ENCODE measurements around the gene LGALS1. TPM values are rescaled to one million over a fixed set of nuclear protein-coding genes. Genes with fewer than 3 reads are reported as not detected.

LGALS1 gene
- total RNA-seq (10 to 100 TPM; 35.6 to 74.9 TPM), polyA plus RNA-seq (100 to 1,000 TPM; 108 to 138 TPM)

GRCh38 chr22:37674951-37675929, at the start of gene LGALS1:
Gene LGALS1 (plus strand): TSS chr22:37675636. CDS start chr22:37675703, 67 bp downstream.
- peak within 1 kb of the TSS in 1 of 2 donors; percentile 58 for H3K9ac ChIP-seq (ENCODE audit: low read depth in 1 of 2, low read length in 2 of 2)
- WGBS = 14% methylated on average over 34 of the region's 34 CpGs
- no peaks in the 10 kb centered on the region for H3K36me3 ChIP-seq (ENCODE audit: control insufficient read depth in 4 of 4, insufficient read depth in 3 of 4, low read depth in 1 of 4, low read length in 3 of 4)
- H3K9me3 ChIP-seq (ENCODE audit: control insufficient read depth in 4 of 4, low read length in 3 of 4) = no peaks in the 10 kb centered on the region
- peak within 1 kb of the TSS; percentile 88 for H3K27ac ChIP-seq (ENCODE audit: low read depth in 1 of 2, low read length in 2 of 2)
- DNase-seq (ENCODE audit: low spot score) = peak; percentile 71
- peak in 1 of 2 donors; percentile 9 for TF ChIP-seq JUND (IDR thresholded peaks at IDR 0.05)
- TF ChIP-seq REST (IDR thresholded peaks at IDR 0.05) = no peak
- TF ChIP-seq ZBTB33 (IDR thresholded peaks at IDR 0.05) = no peak
- no peak for TF ChIP-seq HNF4G (IDR thresholded peaks at IDR 0.05)
- no peak for TF ChIP-seq ATF3 (IDR thresholded peaks at IDR 0.05)
- peak in 1 of 2 donors; percentile 56 for TF ChIP-seq RAD21 (IDR thresholded peaks at IDR 0.05)
- no peak for TF ChIP-seq FOXA2 (IDR thresholded peaks at IDR 0.05)
- TF ChIP-seq YY1 (IDR thresholded peaks at IDR 0.05) = no peak
- no peak for TF ChIP-seq TAF1 (conservative IDR thresholded peaks at IDR 0.05)
- TF ChIP-seq NR2F2 (IDR thresholded peaks at IDR 0.05) = peak; percentile 82
- TF ChIP-seq SP1 (IDR thresholded peaks at IDR 0.05) = no peak
- TF ChIP-seq CTCF (IDR thresholded peaks at IDR 0.05; ENCODE audit: low read depth, low read length, missing input control) = no peak
- no peak for TF ChIP-seq FOXA1 (IDR thresholded peaks at IDR 0.05)
- no peak for TF ChIP-seq RXRA (IDR thresholded peaks at IDR 0.05)
- no peak for TF ChIP-seq MAX (IDR thresholded peaks at IDR 0.05)
- peak; percentile 11 to 15 for TF ChIP-seq HNF4A (conservative IDR thresholded peaks at IDR 0.05)
- no peak for TF ChIP-seq EGR1 (IDR thresholded peaks at IDR 0.05; ENCODE audit: low read depth in 2 of 2)
- H3K27me3 ChIP-seq (ENCODE audit: control insufficient read depth in 4 of 4, insufficient read depth in 4 of 4, low read length in 3 of 4) = no peaks in the 10 kb centered on the region
- H3K4me1 ChIP-seq (ENCODE audit: control insufficient read depth in 4 of 4, insufficient read depth in 4 of 4, low read length in 3 of 4) = peaks cover 10 to 31% (median 23%) of the 10 kb centered on the region in 4 donors
- peak within 1 kb of the TSS in 2 of 3 donors; percentile 48 to 60 for H3K4me3 ChIP-seq (ENCODE audit: low read depth in 1 of 3, low read length in 3 of 3)
